GM23248 (cell line): ENCODE measurements around the gene XAGE2.

Experiments
- EZH2 ChIP-seq: fragments of 200-600 bp; sonication (generic); IDR thresholded peaks from 2 replicates; pipeline ENCODE4 v1.6.1; 2018; ENCODE audit warnings: antibody characterized with exemption, mild to moderate bottlenecking; ENCODE audit not compliant: insufficient read depth, poor library complexity, severe bottlenecking
- EZH2phosphoT487 ChIP-seq: fragments of 200-600 bp; sonication (generic); IDR thresholded peaks from 2 replicates; pipeline ENCODE4 v1.6.1; 2018; ENCODE audit warnings: antibody characterized with exemption, moderate library complexity, mild to moderate bottlenecking, low read depth; ENCODE audit not compliant: insufficient read depth

DNA sequence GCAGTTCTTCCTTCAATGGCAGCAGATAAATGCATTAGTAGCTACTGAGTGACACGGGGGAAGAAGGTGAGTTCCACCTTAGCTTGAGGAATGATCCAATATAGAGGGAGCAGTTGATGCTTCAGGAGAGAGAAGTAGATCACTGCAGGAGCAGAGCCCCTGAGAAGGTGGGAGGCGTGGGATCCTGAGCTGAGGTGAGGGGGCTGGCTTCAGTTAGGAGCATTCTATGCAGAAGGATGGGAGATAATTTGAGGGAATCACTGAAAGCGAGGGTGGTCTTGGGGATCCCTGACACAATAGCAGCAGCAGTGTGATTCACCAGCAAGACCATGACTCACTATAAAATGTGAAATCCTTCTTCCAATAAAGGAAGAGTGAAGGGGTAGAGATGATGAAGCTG, 48.0 kb downstream of the XAGE2 start:
- TF ChIP-seq EZH2: no peak
- TF ChIP-seq EZH2phosphoT487: no peak
